Gastrocnemius medialis (tissue), 4 donors: ENCODE results near the gene PDE6H.

Source experiments
- POLR2A ChIP-seq, 2 donors: fragments of 450-650 bp; IDR thresholded peaks; one replicate each; pipeline ENCODE4 v1.6.1; 2017; ENCODE audit warnings: antibody characterized with exemption in 2 of 2, mild to moderate bottlenecking in 2 of 2, moderate library complexity in 2 of 2
- TF ChIP-seq, protein P1 (sequence below), 5 experiments: fragments of 450-650 bp in 3 of 5; fragments of 200-600 bp in 2 of 5; sonication (generic) in 2 of 5; IDR thresholded peaks in 4 of 5; conservative IDR thresholded peaks in 1 of 5; 1 replicate in 4 of 5; 2 replicates in 1 of 5; pipeline ENCODE4 v1.5.1; 2016 to 2019; ENCODE audit warnings: antibody characterized with exemption in 5 of 5, mild to moderate bottlenecking in 3 of 5, moderate library complexity in 3 of 5

- TF ChIP-seq, protein P1, sequence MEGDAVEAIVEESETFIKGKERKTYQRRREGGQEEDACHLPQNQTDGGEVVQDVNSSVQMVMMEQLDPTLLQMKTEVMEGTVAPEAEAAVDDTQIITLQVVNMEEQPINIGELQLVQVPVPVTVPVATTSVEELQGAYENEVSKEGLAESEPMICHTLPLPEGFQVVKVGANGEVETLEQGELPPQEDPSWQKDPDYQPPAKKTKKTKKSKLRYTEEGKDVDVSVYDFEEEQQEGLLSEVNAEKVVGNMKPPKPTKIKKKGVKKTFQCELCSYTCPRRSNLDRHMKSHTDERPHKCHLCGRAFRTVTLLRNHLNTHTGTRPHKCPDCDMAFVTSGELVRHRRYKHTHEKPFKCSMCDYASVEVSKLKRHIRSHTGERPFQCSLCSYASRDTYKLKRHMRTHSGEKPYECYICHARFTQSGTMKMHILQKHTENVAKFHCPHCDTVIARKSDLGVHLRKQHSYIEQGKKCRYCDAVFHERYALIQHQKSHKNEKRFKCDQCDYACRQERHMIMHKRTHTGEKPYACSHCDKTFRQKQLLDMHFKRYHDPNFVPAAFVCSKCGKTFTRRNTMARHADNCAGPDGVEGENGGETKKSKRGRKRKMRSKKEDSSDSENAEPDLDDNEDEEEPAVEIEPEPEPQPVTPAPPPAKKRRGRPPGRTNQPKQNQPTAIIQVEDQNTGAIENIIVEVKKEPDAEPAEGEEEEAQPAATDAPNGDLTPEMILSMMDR (IDR thresholded peaks at IDR 0.05 in 4 of 5, conservative IDR thresholded peaks at IDR 0.05 in 1 of 5): peak; percentile 32 to 73 (median 57)
- TF ChIP-seq POLR2A (IDR thresholded peaks at IDR 0.05): no peak
Observed at GRCh38 chr12:14995583-14996425, 23.0 kb downstream of the PDE6H start.
